ENCODE results near the gene CEMP1.

DNA sequence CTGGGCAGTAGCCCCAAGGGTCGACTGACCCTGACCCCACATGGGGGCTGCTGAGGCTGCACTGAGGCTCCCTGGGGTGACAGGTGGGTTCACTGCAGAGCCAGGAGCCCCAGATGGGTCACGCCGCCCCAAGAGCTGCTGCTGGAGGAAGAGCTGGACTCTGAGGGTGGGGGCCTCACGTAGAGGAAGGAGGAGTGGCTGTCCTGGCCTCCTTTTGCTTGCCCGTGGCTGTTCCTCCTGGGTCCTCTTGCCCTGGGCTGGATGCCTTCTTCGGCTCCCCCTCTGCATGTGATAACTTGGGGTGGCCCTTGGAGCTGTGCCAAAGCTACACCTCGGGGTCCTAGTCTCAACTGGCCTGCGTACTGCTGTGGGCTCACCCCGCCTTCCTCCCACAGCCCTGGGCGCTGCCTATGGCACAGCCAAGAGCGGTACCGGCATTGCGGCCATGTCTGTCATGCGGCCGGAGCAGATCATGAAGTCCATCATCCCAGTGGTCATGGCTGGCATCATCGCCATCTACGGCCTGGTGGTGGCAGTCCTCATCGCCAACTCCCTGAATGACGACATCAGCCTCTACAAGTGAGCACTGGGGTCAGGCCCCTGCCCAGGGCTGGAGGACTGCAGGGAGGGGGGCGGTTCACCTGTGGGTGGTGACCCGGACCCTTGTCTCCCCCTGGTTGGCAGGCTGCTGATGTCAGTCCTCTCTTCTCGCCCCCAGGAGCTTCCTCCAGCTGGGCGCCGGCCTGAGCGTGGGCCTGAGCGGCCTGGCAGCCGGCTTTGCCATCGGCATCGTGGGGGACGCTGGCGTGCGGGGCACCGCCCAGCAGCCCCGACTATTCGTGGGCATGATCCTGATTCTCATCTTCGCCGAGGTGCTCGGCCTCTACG is 12.1 kb downstream of the CEMP1 start:
- TF ChIP-seq, protein P1, sequence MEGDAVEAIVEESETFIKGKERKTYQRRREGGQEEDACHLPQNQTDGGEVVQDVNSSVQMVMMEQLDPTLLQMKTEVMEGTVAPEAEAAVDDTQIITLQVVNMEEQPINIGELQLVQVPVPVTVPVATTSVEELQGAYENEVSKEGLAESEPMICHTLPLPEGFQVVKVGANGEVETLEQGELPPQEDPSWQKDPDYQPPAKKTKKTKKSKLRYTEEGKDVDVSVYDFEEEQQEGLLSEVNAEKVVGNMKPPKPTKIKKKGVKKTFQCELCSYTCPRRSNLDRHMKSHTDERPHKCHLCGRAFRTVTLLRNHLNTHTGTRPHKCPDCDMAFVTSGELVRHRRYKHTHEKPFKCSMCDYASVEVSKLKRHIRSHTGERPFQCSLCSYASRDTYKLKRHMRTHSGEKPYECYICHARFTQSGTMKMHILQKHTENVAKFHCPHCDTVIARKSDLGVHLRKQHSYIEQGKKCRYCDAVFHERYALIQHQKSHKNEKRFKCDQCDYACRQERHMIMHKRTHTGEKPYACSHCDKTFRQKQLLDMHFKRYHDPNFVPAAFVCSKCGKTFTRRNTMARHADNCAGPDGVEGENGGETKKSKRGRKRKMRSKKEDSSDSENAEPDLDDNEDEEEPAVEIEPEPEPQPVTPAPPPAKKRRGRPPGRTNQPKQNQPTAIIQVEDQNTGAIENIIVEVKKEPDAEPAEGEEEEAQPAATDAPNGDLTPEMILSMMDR (IDR thresholded peaks at IDR 0.05), result no peak
- no peak for TF ChIP-seq POLR2A (IDR thresholded peaks at IDR 0.05)
